Smooth muscle cell (in vitro differentiated cells): Measurements from ENCODE around the gene TRMT10A. TPM values are rescaled to one million over a fixed set of nuclear protein-coding genes. Genes with fewer than 3 reads are reported as not detected.

Experiments used
- DNase-seq: peaks from one replicate; lab custom pipeline; 2025; ENCODE audit not compliant: unreplicated experiment; lab: John Stamatoyannopoulos, UW
- H2AFZ ChIP-seq: fragments of 200-600 bp; sonication (generic); 2 replicates; pipeline ENCODE4 v1.6.0; 2016; ENCODE audit warnings: antibody characterized with exemption, low read depth, mild to moderate bottlenecking
- H3F3A ChIP-seq: fragments of 200-600 bp; sonication (generic); 2 replicates; pipeline ENCODE4 v1.6.0; 2017; ENCODE audit warnings: antibody characterized with exemption, low read depth
- H3K27ac ChIP-seq: fragments of 200-600 bp; sonication (generic); 2 replicates; pipeline ENCODE4 v1.5.1; 2016; ENCODE audit warnings: low read depth, mild to moderate bottlenecking
- H3K27me3 ChIP-seq: fragments of 200-600 bp; sonication (generic); 2 replicates; pipeline ENCODE4 v1.6.1; 2016; ENCODE audit warnings: low read depth, mild to moderate bottlenecking
- H3K36me3 ChIP-seq: fragments of 200-600 bp; sonication (generic); 2 replicates; pipeline ENCODE4 v1.5.1; 2016; ENCODE audit warnings: low read depth
- H3K4me1 ChIP-seq: fragments of 200-600 bp; sonication (generic); 2 replicates; pipeline ENCODE4 v1.5.1; 2016; ENCODE audit warnings: low read depth
- H3K4me2 ChIP-seq: fragments of 200-600 bp; sonication (generic); 2 replicates; pipeline ENCODE4 v1.6.0; 2016; ENCODE audit warnings: mild to moderate bottlenecking
- H3K4me3 ChIP-seq: fragments of 200-600 bp; sonication (generic); 2 replicates; pipeline ENCODE4 v1.5.1; 2016; ENCODE audit warnings: mild to moderate bottlenecking
- H3K79me2 ChIP-seq: fragments of 200-600 bp; sonication (generic); 2 replicates; pipeline ENCODE4 v1.6.0; 2016; ENCODE audit warnings: low read depth, mild to moderate bottlenecking
- H3K9ac ChIP-seq: fragments of 200-600 bp; sonication (generic); 2 replicates; pipeline ENCODE4 v1.6.0; 2016; ENCODE audit warnings: low read depth
- H3K9me3 ChIP-seq: fragments of 200-600 bp; sonication (generic); replicated peaks from 2 replicates; pipeline ENCODE4 v1.5.1; 2016; ENCODE audit warnings: low read depth
- H4K20me1 ChIP-seq: fragments of 200-600 bp; sonication (generic); 2 replicates; pipeline ENCODE4 v1.6.0; 2016; ENCODE audit warnings: low read depth
- CTCF ChIP-seq: fragments of 200-600 bp; sonication (generic); IDR thresholded peaks from 2 replicates; pipeline ENCODE4 v1.5.1; 2017; ENCODE audit warnings: borderline replicate concordance, mild to moderate bottlenecking, antibody characterized with exemption; ENCODE audit not compliant: insufficient read depth, poor library complexity, severe bottlenecking
- WGBS: methylation state at CpG from one replicate; pipeline ENCODE4 v1.1.7; 2016; ENCODE audit warnings: low lambda C conversion rate; 5-methylcytosine and 5-hydroxymethylcytosine counted together
- polyA plus RNA-seq: library from polyadenylated mRNA; unstranded; fragments of >200 nt; fragmentation: Nextera tagmentation; extraction: Ambion mirVana; gene quantifications from 2 replicates; pipeline ENCODE4 v1.2.1, GENCODE V29; 2016
- total RNA-seq: library from RNA; depleted of rRNA; stranded (reverse); fragments of >200 nt; gene quantifications from 2 replicates; pipeline ENCODE4 v1.2.3, GENCODE V29; 2014

TRMT10A gene
- total and polyA plus RNA-seq, 2 experiments from 2014 or later, result 4.0 to 4.6 TPM

- WGBS, result 89% methylated on average over 3 of the region's 3 CpGs
- H3K4me3 ChIP-seq, result peak within 1 kb of the TSS; percentile 40
- DNase-seq, result no peak
- no peak for TF ChIP-seq CTCF
- H3K36me3 ChIP-seq, result no peaks in the 10 kb centered on the region
- H3F3A ChIP-seq, result no peaks in the 10 kb centered on the region
- no peak within 1 kb of the TSS for H3K9ac ChIP-seq
- peaks cover 12% of the 10 kb centered on the region for H3K27me3 ChIP-seq
- no peaks in the 10 kb centered on the region for H3K79me2 ChIP-seq
- no peak within 1 kb of the TSS for H3K27ac ChIP-seq
- no peaks in the 10 kb centered on the region for H3K9me3 ChIP-seq
- no peak within 1 kb of the TSS for H3K4me2 ChIP-seq
- no peaks in the 10 kb centered on the region for H3K4me1 ChIP-seq
- H2AFZ ChIP-seq, result peak within 1 kb of the TSS; percentile 57
- no peaks in the 10 kb centered on the region for H4K20me1 ChIP-seq
These were observed 10.9 kb upstream of the TRMT10A start, which contains the start of gene MTTP for GRCh38 chr4:99574530-99575324. TSS of gene MTTP (plus strand) at chr4:99574824. CDS start at chr4:99574910, 86 bp downstream.

- no peak for DNase-seq
- no peaks in the 10 kb centered on the region for H3K9me3 ChIP-seq
- H3K27me3 ChIP-seq, result peaks cover 12% of the 10 kb centered on the region
- H3K9ac ChIP-seq, result no peak overlapping the region
- no peak overlapping the region for H2AFZ ChIP-seq
- H3K4me1 ChIP-seq, result no peaks in the 10 kb centered on the region
- no peaks in the 10 kb centered on the region for H4K20me1 ChIP-seq
- H3K36me3 ChIP-seq, result no peaks in the 10 kb centered on the region
- no peak for TF ChIP-seq CTCF
- H3K4me2 ChIP-seq, result no peak overlapping the region
- no peak overlapping the region for H3K27ac ChIP-seq
- H3F3A ChIP-seq, result no peaks in the 10 kb centered on the region
- H3K4me3 ChIP-seq, result no peak overlapping the region
- WGBS, result 83% methylated on average over 1 of the region's 1 CpG
- no peaks in the 10 kb centered on the region for H3K79me2 ChIP-seq
These were observed 10.0 kb upstream of the TRMT10A start for GRCh38 chr4:99573735-99574368.

GRCh38 chr4:99572527-99573240 is 8.8 kb upstream of the TRMT10A start:
- Histone ChIP-seq H3K4me2 (no peak overlapping the region), H3F3A (no peaks in the 10 kb centered on the region), H3K79me2 (no peaks in the 10 kb centered on the region), H3K4me3 (no peak overlapping the region), H2AFZ (peak overlapping the region; percentile 24), H3K4me1 (no peaks in the 10 kb centered on the region), H3K9me3 (no peaks in the 10 kb centered on the region), H3K36me3 (no peaks in the 10 kb centered on the region), H3K9ac (no peak overlapping the region), H3K27ac (no peak overlapping the region), H4K20me1 (no peaks in the 10 kb centered on the region), H3K27me3 (peaks cover 16% of the 10 kb centered on the region)
- WGBS, result 77% methylated on average over 6 of the region's 6 CpGs
- no peak for DNase-seq
- no peak for TF ChIP-seq CTCF
